IMR-90 (cell line): ENCODE measurements around the gene FAM193A. TPM values are rescaled to one million over a fixed set of nuclear protein-coding genes. Genes with fewer than 3 reads are reported as not detected.

Source experiments
- ATAC-seq: fragments of 200-7000 bp; cut with Tn5 transposase; 2 replicates; pipeline ENCODE4 v1.9.1; 2020; ENCODE audit warnings: low read depth, mild to moderate bottlenecking, moderate library complexity
- BruUV-seq: library from RNA; stranded (reverse); fragments of 400-500 nt; replicated peaks from 2 replicates; lab custom pipeline; 2021; lab: Mats Ljungman, UMichigan
- CTCF ChIA-PET: fragments of 300-600 bp; formaldehyde crosslinking; extraction: SDS; loops from one replicate; lab custom pipeline; 2021; ENCODE audit warnings: antibody characterized with exemption; lab: Yijun Ruan, JAX
- POLR2A ChIA-PET: fragments of 300-600 bp; sonication (Branson Sonifier 250); formaldehyde crosslinking; loops from one replicate; lab custom pipeline; 2022; ENCODE audit warnings: antibody characterized with exemption; ENCODE audit not compliant: unreplicated experiment; lab: Charles Lee
- DNase-seq: peaks from one replicate; pipeline ENCODE4 v3.0.0; 2013
- H2AFZ ChIP-seq: replicated peaks from 2 replicates; pipeline ENCODE3; 2013; ENCODE audit warnings: low read length, mild to moderate bottlenecking; ENCODE audit not compliant: poor library complexity
- H2AK5ac ChIP-seq: 2 replicates; pipeline ENCODE4 v1.6.1; 2013; ENCODE audit warnings: low read depth, low read length, inconsistent platforms
- H2AK9ac ChIP-seq: replicated peaks from 2 replicates; pipeline ENCODE3; 2013; ENCODE audit warnings: mild to moderate bottlenecking, low read depth, low read length, moderate library complexity; ENCODE audit not compliant: poor library complexity
- H2BK120ac ChIP-seq: 2 replicates; pipeline ENCODE4 v1.6.1; 2013; ENCODE audit warnings: low read depth, low read length, inconsistent platforms
- H2BK15ac ChIP-seq: 3 replicates; pipeline ENCODE4 v1.6.1; 2013; ENCODE audit warnings: low read depth, low read length, inconsistent platforms
- H2BK20ac ChIP-seq: 2 replicates; pipeline ENCODE4 v1.6.1; 2013; ENCODE audit warnings: low read depth, mild to moderate bottlenecking, inconsistent platforms, low read length, moderate library complexity
- H2BK5ac ChIP-seq: 2 replicates; pipeline ENCODE4 v1.6.1; 2013; ENCODE audit warnings: mild to moderate bottlenecking, low read depth, low read length, inconsistent platforms; ENCODE audit not compliant: poor library complexity, severe bottlenecking
- H3K14ac ChIP-seq: replicated peaks from 2 replicates; pipeline ENCODE4 v1.6.1; 2013; ENCODE audit warnings: low read depth, low read length, inconsistent platforms
- H3K18ac ChIP-seq: 2 replicates; pipeline ENCODE4 v1.6.1; 2013; ENCODE audit warnings: low read depth, low read length, control low read depth
- H3K23ac ChIP-seq: 2 replicates; pipeline ENCODE4 v1.6.1; 2013; ENCODE audit warnings: low read depth, low read length, inconsistent platforms
- H3K27ac ChIP-seq: 2 replicates; pipeline ENCODE4 v1.5.1; 2013; ENCODE audit warnings: mild to moderate bottlenecking, control low read depth, low read length; ENCODE audit not compliant: insufficient read depth
- H3K27me3 ChIP-seq: 2 replicates; pipeline ENCODE4 v1.6.1; 2013; ENCODE audit warnings: low read length; ENCODE audit not compliant: control insufficient read depth, insufficient read depth
- H3K36me3 ChIP-seq: 2 replicates; pipeline ENCODE4 v1.6.1; 2013; ENCODE audit warnings: low read length, mixed read lengths; ENCODE audit not compliant: control insufficient read depth, insufficient read depth
- H3K4ac ChIP-seq: 2 replicates; pipeline ENCODE4 v1.6.1; 2013; ENCODE audit warnings: low read depth, low read length, inconsistent platforms
- H3K4me1 ChIP-seq: 2 replicates; pipeline ENCODE4 v1.6.1; 2013; ENCODE audit warnings: low read length, mixed read lengths; ENCODE audit not compliant: control insufficient read depth, insufficient read depth
- H3K4me2 ChIP-seq: 2 replicates; pipeline ENCODE4 v1.6.1; 2013; ENCODE audit warnings: low read depth, mild to moderate bottlenecking, control low read depth, low read length, moderate library complexity
- H3K4me3 ChIP-seq: 2 replicates; pipeline ENCODE4 v1.5.1; 2013; ENCODE audit warnings: low read depth, mild to moderate bottlenecking, control low read depth, low read length, moderate library complexity; ENCODE audit not compliant: insufficient read depth
- H3K56ac ChIP-seq: 2 replicates; pipeline ENCODE4 v1.6.1; 2013; ENCODE audit warnings: low read length, inconsistent platforms; ENCODE audit not compliant: insufficient read depth; ENCODE audit errors: extremely low read depth
- H3K79me1 ChIP-seq, 2 experiments: 2 replicates each; pipeline ENCODE4 v1.6.1; 2013; ENCODE audit warnings: low read length in 2 of 2, inconsistent platforms in 1 of 2, low read depth in 1 of 2
- H3K9ac ChIP-seq: 2 replicates; pipeline ENCODE4 v1.6.1; 2013; ENCODE audit warnings: low read depth, low read length, control low read depth
- H3K9me1 ChIP-seq: 2 replicates; pipeline ENCODE4 v1.6.1; 2013; ENCODE audit warnings: low read length, inconsistent platforms; ENCODE audit not compliant: insufficient read depth
- H3K9me3 ChIP-seq: 2 replicates; pipeline ENCODE4 v1.6.1; 2013; ENCODE audit warnings: low read length; ENCODE audit not compliant: control insufficient read depth, insufficient read depth
- H4K20me1 ChIP-seq: 2 replicates; pipeline ENCODE4 v1.6.1; 2013; ENCODE audit warnings: low read length, inconsistent platforms; ENCODE audit not compliant: insufficient read depth
- H4K5ac ChIP-seq: 2 replicates; pipeline ENCODE4 v1.6.1; 2013; ENCODE audit warnings: mild to moderate bottlenecking, low read depth, low read length, control low read depth
- H4K8ac ChIP-seq, 2 experiments: 2 replicates each; pipeline ENCODE4 v1.6.1; 2013; ENCODE audit warnings: low read depth in 2 of 2, low read length in 2 of 2, control low read depth in 1 of 2, inconsistent platforms in 1 of 2
- H4K91ac ChIP-seq: 2 replicates; pipeline ENCODE4 v1.6.1; 2013; ENCODE audit warnings: low read depth, low read length, inconsistent platforms; ENCODE audit not compliant: insufficient read depth
- BHLHE40 ChIP-seq: fragments of 150-350 bp; IDR thresholded peaks from 2 replicates; pipeline ENCODE4 v1.6.1; 2016; ENCODE audit warnings: mild to moderate bottlenecking, low read depth, low read length
- CHD1 ChIP-seq: IDR thresholded peaks from 2 replicates; pipeline ENCODE4 v1.6.1; 2012; ENCODE audit warnings: low read depth, low read length, improper control_type of control experiment
- RAD21 ChIP-seq: IDR thresholded peaks from 2 replicates; pipeline ENCODE4 v1.6.1; 2012; ENCODE audit warnings: low read length, improper control_type of control experiment
- RCOR1 ChIP-seq: IDR thresholded peaks from 2 replicates; pipeline ENCODE4 v1.6.1; 2012; ENCODE audit warnings: mild to moderate bottlenecking, low read length, improper control_type of control experiment; ENCODE audit not compliant: insufficient replicate concordance
- SMC3 ChIP-seq: fragments of 150-350 bp; IDR thresholded peaks from 2 replicates; pipeline ENCODE4 v1.6.1; 2016; ENCODE audit warnings: low read depth, mild to moderate bottlenecking, antibody characterized with exemption, low read length, moderate library complexity
- WGBS, 2 experiments: methylation state at CpG; one replicate each; pipeline versions ENCODE4 v1.1.5 to v1.1.7; 2013; ENCODE audit warnings: missing lambda C conversion rate in 2 of 2; ENCODE audit not compliant: insufficient read length in 1 of 2; ENCODE audit errors: extremely low coverage in 2 of 2; 5-methylcytosine and 5-hydroxymethylcytosine counted together
- dilution Hi-C: fragments of 300-500 bp; cut with HindIII; formaldehyde crosslinking; loops from one replicate; pipeline ENCODE4 v1.14.3; 2018; ENCODE audit warnings: low sequenced_read_pairs; ENCODE audit not compliant: unreplicated experiment
- in situ Hi-C: fragments of 300-500 bp; cut with MboI; formaldehyde crosslinking; loops from 3 replicates; pipeline ENCODE4 v1.14.3; 2019; ENCODE audit warnings: low sequenced_read_pairs, inconsistent platforms, mixed read lengths
- intact Hi-C: fragments of 100-400 bp; cut with micrococcal nuclease; formaldehyde crosslinking; loops from 2 replicates; pipeline ENCODE4 v1.10.0; 2022
- polyA plus RNA-seq, 3 experiments: library from polyadenylated mRNA; depleted of rRNA; stranded (reverse); fragments of >200 nt; gene quantifications; 2 replicates each; pipeline ENCODE4 v1.2.3, GENCODE V29; 2012; ENCODE audit warnings: low replicate concordance in 1 of 3
- total RNA-seq: library from RNA; depleted of rRNA; stranded (reverse); fragments of >200 nt; gene quantifications from 2 replicates; pipeline ENCODE4 v1.2.3, GENCODE V29; 2012

FAM193A gene
- total and polyA plus RNA-seq, 2 of the 4 experiments (the other 2 are of a cell fraction), result 6.8 to 11.0 TPM

DNA sequence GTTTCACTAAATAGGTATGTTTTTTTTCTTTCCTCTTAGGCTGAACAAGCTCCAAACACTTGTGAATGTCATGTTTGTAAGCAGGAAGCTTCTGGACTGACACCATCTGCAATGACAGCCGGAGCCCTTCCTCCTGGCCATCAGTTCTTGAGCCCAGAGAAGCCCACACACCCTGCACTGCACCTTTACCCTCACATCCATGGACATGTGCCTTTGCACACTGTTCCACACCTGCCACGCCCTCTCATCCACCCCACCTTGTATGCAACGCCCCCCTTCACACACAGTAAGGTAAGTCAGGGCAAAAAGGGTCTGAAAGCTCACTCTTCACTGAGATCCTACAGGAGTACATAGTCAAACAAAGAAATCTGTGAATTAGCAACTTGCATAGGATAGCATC lies 135.6 kb downstream of the FAM193A start:
- H4K8ac ChIP-seq, result no peak overlapping the region
- H4K5ac ChIP-seq, result no peak overlapping the region
- H2BK20ac ChIP-seq, result no peak overlapping the region
- CTCF ChIA-PET, result no interaction called here
- H4K91ac ChIP-seq, result no peak overlapping the region
- peaks cover 38 to 62% of the 10 kb centered on the region in 2 experiments for H3K79me1 ChIP-seq
- dilution Hi-C loops (no loop called here), in situ Hi-C loops (no loop called here), intact Hi-C loops (no loop called here)
- no peaks in the 10 kb centered on the region for H3K9me3 ChIP-seq
- no peak overlapping the region for H2AFZ ChIP-seq
- H2BK5ac ChIP-seq, result no peak overlapping the region
- H3K9ac ChIP-seq, result no peak overlapping the region
- 0 out of 2 replicates have a peak, but pooled peaks cover 1% of the 10 kb centered on the region for H3K4me1 ChIP-seq
- no peak for DNase-seq
- no peak overlapping the region for H3K4me3 ChIP-seq
- no CpG with 5 or more reads among the region's 3 CpGs for WGBS, 2 experiments
- H3K4ac ChIP-seq, result no peak overlapping the region
- no TSS peak for BruUV-seq
- H3K27ac ChIP-seq, result no peak overlapping the region
- no peak overlapping the region for H3K14ac ChIP-seq
- peaks cover 12% of the 10 kb centered on the region for H3K9me1 ChIP-seq
- no peak overlapping the region for H3K23ac ChIP-seq
- H2BK15ac ChIP-seq, result no peak overlapping the region
- no peak overlapping the region for H2AK9ac ChIP-seq
- peaks cover 33% of the 10 kb centered on the region for H3K36me3 ChIP-seq
- H3K56ac ChIP-seq, result no peak overlapping the region
- TF ChIP-seq RCOR1 (no peak), BHLHE40 (no peak), RAD21 (no peak), CHD1 (no peak), SMC3 (no peak)
- no peak overlapping the region for H2BK120ac ChIP-seq
- no peak for ATAC-seq
- POLR2A ChIA-PET, result no interaction called here
- no peak overlapping the region for H3K18ac ChIP-seq
- H2AK5ac ChIP-seq, result no peak overlapping the region
- no peak overlapping the region for H3K4me2 ChIP-seq
- H3K27me3 ChIP-seq, result no peaks in the 10 kb centered on the region
- 0 out of 2 replicates have a peak, but pooled peaks cover 9% of the 10 kb centered on the region for H4K20me1 ChIP-seq
